PC-9 (cell line): Measurements from ENCODE around the gene SCYGR8.

Experiments used
- CTCF ChIP-seq: fragments of 200-600 bp; sonication (generic); conservative IDR thresholded peaks from 2 replicates; pipeline ENCODE4 v1.6.1; 2017; ENCODE audit warnings: mixed run types, antibody characterized with exemption, mild to moderate bottlenecking, moderate library complexity
- EZH2 ChIP-seq: fragments of 200-600 bp; sonication (generic); IDR thresholded peaks from 2 replicates; pipeline ENCODE4 v1.8.0; 2017; ENCODE audit warnings: antibody characterized with exemption, low read depth

- TF ChIP-seq CTCF (no peak), EZH2 (no peak)
These were observed 29.5 kb downstream of the SCYGR8 start for GRCh38 chr2:227774895-227775842.
